ENCODE data around the gene SERTAD3. TPM values are rescaled to one million over a fixed set of nuclear protein-coding genes. Genes with fewer than 3 reads are reported as not detected.
"Not testable (repeated sequence)": the region's sequence is repeated elsewhere in the genome, so short reads cannot be mapped to it uniquely, and the experiment has no call there.

The SERTAD3 gene
- 10 to 100 TPM; 22.1 to 30.2 (median 26.4) TPM for total RNA-seq

- Histone ChIP-seq H3K4me3 (peak within 1 kb of the TSS; percentile 75 to 95), H3K4me1 (peaks cover 0 to 48% (median 18%) of the 10 kb centered on the region in 3 donors), H3K9me3 (no peaks in the 10 kb centered on the region), H3K36me3 (peaks cover 0 to 51% of the 10 kb centered on the region in 2 donors), H3K27ac (peak within 1 kb of the TSS; percentile 93 to 98 (median 98)), H3K27me3 (no peaks in the 10 kb centered on the region)
- WGBS, 2 donors (ENCODE audit: low coverage in 1 of 2): 0% methylated on average over 3 to 4 of the region's 72 CpGs
- peak; percentile 83 for ATAC-seq
- TF ChIP-seq POLR2AphosphoS5 (IDR thresholded peaks at IDR 0.05): peak; percentile 94
- no peak for TF ChIP-seq CTCF (IDR thresholded peaks at IDR 0.05)
- TF ChIP-seq POLR2A (IDR thresholded peaks at IDR 0.05): peak; percentile 92 to 94
- TF ChIP-seq EP300 (IDR thresholded peaks at IDR 0.05): no peak
Observed at GRCh38 chr19:40444000-40444824, at the start of gene SERTAD3. SERTAD3 (minus strand) TSS chr19:40444335; CDS start chr19:40442080, 2,255 bp downstream.

- no peak for TF ChIP-seq POLR2AphosphoS5 (IDR thresholded peaks at IDR 0.05)
- no peak for TF ChIP-seq EP300 (IDR thresholded peaks at IDR 0.05)
- TF ChIP-seq POLR2A (IDR thresholded peaks at IDR 0.05): no peak
- no peak for TF ChIP-seq CTCF (IDR thresholded peaks at IDR 0.05)
Observed at GRCh38 chr19:40493778-40494177, 49.6 kb upstream of the SERTAD3 start.

GRCh38 chr19:40492274-40492673 lies 48.1 kb upstream of the SERTAD3 start:
- Histone ChIP-seq H3K27me3 (no peaks in the 10 kb centered on the region), H3K9me3 (no peaks in the 10 kb centered on the region), H3K27ac (no peak overlapping the region), H3K36me3 (peaks cover 0 to 41% of the 10 kb centered on the region in 2 donors), H3K4me3 (no peak overlapping the region), H3K4me1 (peaks cover 0 to 5% (median 0%) of the 10 kb centered on the region in 3 donors)
- TF ChIP-seq CTCF (IDR thresholded peaks at IDR 0.05): no peak
- no peak for TF ChIP-seq POLR2A (IDR thresholded peaks at IDR 0.05)
- no peak for TF ChIP-seq EP300 (IDR thresholded peaks at IDR 0.05)
- TF ChIP-seq POLR2AphosphoS5 (IDR thresholded peaks at IDR 0.05): no peak
- no peak for ATAC-seq
- 95 to 100% methylated on average over 2 of the region's 3 CpGs for WGBS, 2 donors (ENCODE audit: low coverage in 1 of 2)

More at GRCh38 chr19:40493778-40494177, 49.6 kb upstream of the SERTAD3 start:
- H3K4me1 ChIP-seq: no peaks in the 10 kb centered on the region
- H3K9me3 ChIP-seq: no peaks in the 10 kb centered on the region
- no peak overlapping the region for H3K4me3 ChIP-seq
- H3K27ac ChIP-seq: no peak overlapping the region
- no peak for ATAC-seq
- H3K27me3 ChIP-seq: no peaks in the 10 kb centered on the region
- H3K36me3 ChIP-seq: peaks cover 0 to 53% of the 10 kb centered on the region in 2 donors
- WGBS, 2 donors (ENCODE audit: low coverage in 1 of 2): 71 to 72% methylated on average over 1 to 2 of the region's 4 CpGs

GRCh38 chr19:40489882-40490230 lies 45.7 kb upstream of the SERTAD3 start:
- 32 to 67% methylated on average over 1 to 5 of the region's 25 CpGs for WGBS, 2 donors (ENCODE audit: low coverage in 1 of 2)
- ATAC-seq: no peak
- no peak overlapping the region for H3K27ac ChIP-seq
- peaks cover 0 to 5% (median 0%) of the 10 kb centered on the region in 3 donors for H3K4me1 ChIP-seq
- TF ChIP-seq POLR2AphosphoS5 (IDR thresholded peaks at IDR 0.05): no peak
- TF ChIP-seq EP300 (IDR thresholded peaks at IDR 0.05): no peak
- no peak for TF ChIP-seq POLR2A (IDR thresholded peaks at IDR 0.05)
- TF ChIP-seq CTCF (IDR thresholded peaks at IDR 0.05): no peak
- H3K36me3 ChIP-seq: peaks cover 0 to 19% of the 10 kb centered on the region in 2 donors
- H3K4me3 ChIP-seq: no peak overlapping the region
- H3K27me3 ChIP-seq: no peaks in the 10 kb centered on the region
- H3K9me3 ChIP-seq: no peaks in the 10 kb centered on the region

- Histone ChIP-seq H3K4me3 (no peak overlapping the region), H3K27me3 (no peaks in the 10 kb centered on the region), H3K27ac (no peak overlapping the region), H3K4me1 (peaks cover 0 to 5% (median 0%) of the 10 kb centered on the region in 3 donors), H3K36me3 (no peaks in the 10 kb centered on the region), H3K9me3 (no peaks in the 10 kb centered on the region)
- WGBS, 2 donors (ENCODE audit: low coverage in 1 of 2): 89% methylated on average over 3 of the region's 3 CpGs; no CpG with 5 or more reads in 1 of the 2 donors
- TF ChIP-seq CTCF (IDR thresholded peaks at IDR 0.05): no peak
- TF ChIP-seq POLR2A (IDR thresholded peaks at IDR 0.05): no peak
- no peak for TF ChIP-seq POLR2AphosphoS5 (IDR thresholded peaks at IDR 0.05)
- TF ChIP-seq EP300 (IDR thresholded peaks at IDR 0.05): no peak
- no peak for ATAC-seq
Observed at GRCh38 chr19:40486017-40486416, 41.9 kb upstream of the SERTAD3 start.

GRCh38 chr19:40475878-40476644 lies 31.9 kb upstream of the SERTAD3 start:
- H3K36me3 ChIP-seq, ATAC-seq, H3K4me3 ChIP-seq, H3K27ac ChIP-seq, H3K4me1 ChIP-seq, H3K27me3 ChIP-seq, H3K9me3 ChIP-seq: not testable (repeated sequence)
- WGBS, 2 donors (ENCODE audit: low coverage in 1 of 2): 92% methylated on average over 6 of the region's 15 CpGs; no CpG with 5 or more reads in 1 of the 2 donors
